HCT116 (cell line): ENCODE measurements around the gene MX2. TPM values are rescaled to one million over a fixed set of nuclear protein-coding genes. Genes with fewer than 3 reads are reported as not detected.

ENCODE experiments used
- ATAC-seq: fragments of 200-7000 bp; cut with Tn5 transposase; 2 replicates; pipeline ENCODE4 v1.9.1; 2020; ENCODE audit warnings: mild to moderate bottlenecking, moderate library complexity
- BruUV-seq: library from RNA; stranded (reverse); fragments of 400-500 nt; replicated peaks from 2 replicates; lab custom pipeline; 2021; lab: Mats Ljungman, UMichigan
- CTCF ChIA-PET: fragments of 300-600 bp; sonication (Branson Sonifier 250); formaldehyde crosslinking; loops from one replicate; lab custom pipeline; 2021; ENCODE audit warnings: antibody characterized with exemption; lab: Charles Lee
- POLR2A ChIA-PET: fragments of 300-600, 350-600 bp; sonication (Branson Sonifier 250); formaldehyde crosslinking; loops from one replicate; lab custom pipeline; 2021; ENCODE audit warnings: antibody characterized with exemption; lab: Charles Lee
- RAD21 ChIA-PET, 2 experiments: fragments of 300-600 bp; sonication (Branson Sonifier 250); formaldehyde crosslinking; loops; one replicate each; lab custom pipeline; 2023; ENCODE audit warnings: low total read pairs in 2 of 2; ENCODE audit not compliant: uncharacterized antibody in 2 of 2, unreplicated experiment in 2 of 2, low non-redundant PET in 1 of 2; lab: Charles Lee
- DNase-seq: peaks from one replicate; pipeline ENCODE4 v3.0.0-alpha.2; 2010; ENCODE audit warnings: low read depth, low spot score
- H2AFZ ChIP-seq: fragments of 200-600 bp; shearing (Covaris generic), sonication (generic); 2 replicates; pipeline ENCODE4 v1.6.1; 2017; ENCODE audit warnings: low read depth, mixed run types, mixed read lengths, antibody characterized with exemption, low read length; ENCODE audit not compliant: poor library complexity, severe bottlenecking
- H3K27ac ChIP-seq: 2 replicates; pipeline ENCODE4 v1.5.1; 2012; ENCODE audit warnings: low read depth, low read length
- H3K27me3 ChIP-seq: fragments of 200-600 bp; sonication (generic); 2 replicates; pipeline ENCODE4 v1.6.1; 2016; ENCODE audit warnings: mixed run types, low read length, mixed read lengths; ENCODE audit not compliant: insufficient read depth
- H3K36me3 ChIP-seq, 2 experiments: fragments of 200-500 bp in 1 of 2; fragments of 200-600 bp in 1 of 2; sonication (Bioruptor generic) in 1 of 2; sonication (generic) in 1 of 2; 2 replicates each; pipeline versions ENCODE4 v1.5.1 to v1.6.1; 2014 to 2016; ENCODE audit warnings: low read length in 2 of 2, inconsistent platforms in 1 of 2, mixed read lengths in 1 of 2, mixed run types in 1 of 2; ENCODE audit not compliant: insufficient read depth in 2 of 2, control insufficient read depth in 1 of 2
- H3K4me1 ChIP-seq, 2 experiments: fragments of 200-600 bp in 1 of 2; sonication (generic) in 1 of 2; 2 replicates each; pipeline versions ENCODE4 v1.5.1 to v1.6.1; 2012 to 2017; ENCODE audit warnings: low read length in 2 of 2, inconsistent platforms in 1 of 2, mild to moderate bottlenecking in 1 of 2, mixed read lengths in 1 of 2, mixed run types in 1 of 2, moderate library complexity in 1 of 2; ENCODE audit not compliant: insufficient read depth in 2 of 2, control insufficient read depth in 1 of 2
- H3K4me2 ChIP-seq: fragments of 200-600 bp; sonication (generic); 2 replicates; pipeline ENCODE4 v1.6.1; 2017; ENCODE audit warnings: mixed run types, low read length, mixed read lengths
- H3K4me3 ChIP-seq, 2 experiments: fragments of 200-600 bp in 1 of 2; sonication (generic) in 1 of 2; replicated peaks in 1 of 2; 2 replicates each; pipeline ENCODE4 v1.5.1; 2011 to 2016; ENCODE audit warnings: low read length in 2 of 2, control low read depth in 1 of 2, low read depth in 1 of 2, mild to moderate bottlenecking in 1 of 2, mixed read lengths in 1 of 2, mixed run types in 1 of 2
- H3K79me2 ChIP-seq: fragments of 200-600 bp; sonication (generic); 2 replicates; pipeline ENCODE4 v1.6.1; 2017; ENCODE audit warnings: mild to moderate bottlenecking, mixed run types, low read length, moderate library complexity, mixed read lengths; ENCODE audit not compliant: insufficient read depth
- H3K9ac ChIP-seq: fragments of 200-600 bp; sonication (generic); 2 replicates; pipeline ENCODE4 v1.6.1; 2016; ENCODE audit warnings: low read length, mixed read lengths
- H3K9me2 ChIP-seq: fragments of 200-600 bp; sonication (generic), shearing (Covaris generic); 2 replicates; pipeline ENCODE4 v1.6.1; 2017; ENCODE audit warnings: mixed run types, mild to moderate bottlenecking, moderate library complexity; ENCODE audit not compliant: insufficient read depth
- H3K9me3 ChIP-seq, 2 experiments: fragments of 200-500 bp in 1 of 2; fragments of 200-600 bp in 1 of 2; sonication (Bioruptor generic) in 1 of 2; sonication (generic) in 1 of 2; 2 replicates each; pipeline ENCODE4 v1.6.1; 2014 to 2017; ENCODE audit warnings: low read length in 2 of 2, mixed read lengths in 2 of 2, inconsistent platforms in 1 of 2, low read depth in 1 of 2, mild to moderate bottlenecking in 1 of 2, mixed run types in 1 of 2, moderate library complexity in 1 of 2; ENCODE audit not compliant: control insufficient read depth in 1 of 2, insufficient read depth in 1 of 2
- H4K20me1 ChIP-seq: fragments of 200-600 bp; sonication (generic), shearing (Covaris generic); 2 replicates; pipeline ENCODE4 v1.6.1; 2017; ENCODE audit warnings: mixed run types, mild to moderate bottlenecking, moderate library complexity; ENCODE audit not compliant: insufficient read depth
- CBX3 ChIP-seq: IDR thresholded peaks from 2 replicates; pipeline ENCODE4 v1.6.1; 2012; ENCODE audit warnings: low read depth
- EGR1 ChIP-seq: IDR thresholded peaks from 2 replicates; pipeline ENCODE4 v1.6.1; 2012; ENCODE audit warnings: low read depth
- ELF1 ChIP-seq: IDR thresholded peaks from 2 replicates; pipeline ENCODE4 v1.6.1; 2012; ENCODE audit warnings: low read depth, borderline replicate concordance
- EZH2 ChIP-seq: fragments of 200-600 bp; sonication (generic); IDR thresholded peaks from 2 replicates; pipeline ENCODE4 v1.6.1; 2017; ENCODE audit warnings: antibody characterized with exemption, mixed run types
- EZH2phosphoT487 ChIP-seq: fragments of 200-600 bp; IDR thresholded peaks from 2 replicates; pipeline ENCODE4 v1.6.1; 2018; ENCODE audit warnings: antibody characterized with exemption, borderline replicate concordance
- POLR2A ChIP-seq: IDR thresholded peaks from 2 replicates; pipeline ENCODE4 v1.7.0; 2011; ENCODE audit warnings: borderline replicate concordance; ENCODE audit not compliant: insufficient read depth, insufficient read length; ENCODE audit errors: extremely low read depth
- POLR2AphosphoS5 ChIP-seq: IDR thresholded peaks from 2 replicates; pipeline ENCODE4 v1.6.1; 2011; ENCODE audit warnings: mild to moderate bottlenecking, low read depth, low read length, moderate library complexity
- RAD21 ChIP-seq: IDR thresholded peaks from 2 replicates; pipeline ENCODE4 v1.6.1; 2012; ENCODE audit warnings: low read depth, mild to moderate bottlenecking
- SIN3A ChIP-seq: IDR thresholded peaks from 2 replicates; pipeline ENCODE4 v1.6.1; 2012; ENCODE audit warnings: low read depth
- TCF7L2 ChIP-seq: IDR thresholded peaks from 2 replicates; pipeline ENCODE4 v1.7.0; 2011; ENCODE audit warnings: borderline replicate concordance, inconsistent platforms; ENCODE audit not compliant: insufficient read depth, insufficient read length; ENCODE audit errors: extremely low read depth
- YY1 ChIP-seq: IDR thresholded peaks from 2 replicates; pipeline ENCODE4 v1.6.1; 2011; ENCODE audit warnings: low read length, low read depth, moderate library complexity, mild to moderate bottlenecking; ENCODE audit not compliant: insufficient replicate concordance; ENCODE audit errors: extremely low read depth
- ZFX ChIP-seq: fragments of 450-650 bp; IDR thresholded peaks from 2 replicates; pipeline ENCODE4 v1.6.1; 2017
- ZNF274 ChIP-seq: fragments of 200-500 bp; sonication (Bioruptor generic); IDR thresholded peaks from 2 replicates; pipeline ENCODE4 v1.6.1; 2014; ENCODE audit warnings: mild to moderate bottlenecking, low read depth, low read length, inconsistent platforms
- intact Hi-C: fragments of 100-400 bp; cut with micrococcal nuclease; formaldehyde crosslinking; loops from 2 replicates; pipeline ENCODE4 v1.10.0; 2022
- total RNA-seq: library from RNA; stranded (reverse); gene quantifications from one replicate; pipeline ENCODE4 v1.2.1, GENCODE V29; 2021; ENCODE audit not compliant: unreplicated experiment
- TF ChIP-seq, protein P1 (sequence below), 3 experiments: fragments of 200-600 bp in 1 of 3; sonication (generic) in 1 of 3; IDR thresholded peaks in 2 of 3; conservative IDR thresholded peaks in 1 of 3; 2 replicates each; pipeline ENCODE4 v1.5.1; 2012 to 2017; ENCODE audit warnings: low read depth in 2 of 3, low read length in 2 of 3, antibody characterized with exemption in 1 of 3, borderline replicate concordance in 1 of 3, control low read depth in 1 of 3, mild to moderate bottlenecking in 1 of 3, mixed read lengths in 1 of 3, mixed run types in 1 of 3, moderate library complexity in 1 of 3; ENCODE audit not compliant: insufficient read depth in 1 of 3
- TF ChIP-seq, protein P2 (sequence below): IDR thresholded peaks from 2 replicates; pipeline ENCODE4 v1.6.1; 2012
- TF ChIP-seq, protein P3 (sequence below): IDR thresholded peaks from 2 replicates; pipeline ENCODE4 v1.6.1; 2011; ENCODE audit warnings: mild to moderate bottlenecking, low read length, moderate library complexity; ENCODE audit not compliant: insufficient replicate concordance; ENCODE audit errors: extremely low read depth
- TF ChIP-seq, protein P4 (sequence below): IDR thresholded peaks from 2 replicates; pipeline ENCODE4 v1.6.1; 2012; ENCODE audit warnings: low read depth
- TF ChIP-seq, protein P5 (sequence below): IDR thresholded peaks from 2 replicates; pipeline ENCODE4 v1.6.1; 2012

MX2 gene
- total RNA-seq, 1 experiment from 2014 or later, result 0.22 TPM

DNA sequence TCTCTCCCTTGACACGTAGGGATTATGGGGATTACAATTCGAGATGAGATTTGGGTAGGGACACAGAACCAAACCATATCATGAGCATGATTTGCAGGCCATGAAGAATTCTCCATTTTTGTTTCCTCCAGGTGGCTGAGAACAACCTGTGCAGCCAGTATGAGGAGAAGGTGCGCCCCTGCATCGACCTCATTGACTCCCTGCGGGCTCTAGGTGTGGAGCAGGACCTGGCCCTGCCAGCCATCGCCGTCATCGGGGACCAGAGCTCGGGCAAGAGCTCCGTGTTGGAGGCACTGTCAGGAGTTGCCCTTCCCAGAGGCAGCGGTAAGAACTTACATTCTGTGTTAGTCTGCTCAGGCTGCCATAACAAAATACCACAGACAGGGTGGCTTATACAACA, 73.9 kb downstream of the MX2 start:
- no TSS peak for BruUV-seq
- POLR2A ChIA-PET, result no interaction called here
- RAD21 ChIA-PET, result no interaction called here

More for the DNA sequence above, 73.9 kb downstream of the MX2 start:
- Histone ChIP-seq H3K4me3 (no peak overlapping the region), H3K27me3 (no peaks in the 10 kb centered on the region), H3K36me3 (no peaks in the 10 kb centered on the region), H2AFZ (no peak overlapping the region), H3K4me1 (no peaks in the 10 kb centered on the region), H3K9me2 (no peaks in the 10 kb centered on the region), H3K27ac (no peak overlapping the region), H3K79me2 (no peaks in the 10 kb centered on the region), H3K9me3 (peaks cover 0 to 9% of the 10 kb centered on the region in 2 experiments; a peak in 2 of 4 replicates), H3K9ac (no peak overlapping the region), H3K4me2 (no peak overlapping the region), H4K20me1 (no peaks in the 10 kb centered on the region)
- no peak for ATAC-seq
- CTCF ChIA-PET, result no interaction called here
- intact Hi-C loops, result no loop called here
- no peak for DNase-seq
- no peak for TF ChIP-seq TCF7L2
- TF ChIP-seq, protein P1, sequence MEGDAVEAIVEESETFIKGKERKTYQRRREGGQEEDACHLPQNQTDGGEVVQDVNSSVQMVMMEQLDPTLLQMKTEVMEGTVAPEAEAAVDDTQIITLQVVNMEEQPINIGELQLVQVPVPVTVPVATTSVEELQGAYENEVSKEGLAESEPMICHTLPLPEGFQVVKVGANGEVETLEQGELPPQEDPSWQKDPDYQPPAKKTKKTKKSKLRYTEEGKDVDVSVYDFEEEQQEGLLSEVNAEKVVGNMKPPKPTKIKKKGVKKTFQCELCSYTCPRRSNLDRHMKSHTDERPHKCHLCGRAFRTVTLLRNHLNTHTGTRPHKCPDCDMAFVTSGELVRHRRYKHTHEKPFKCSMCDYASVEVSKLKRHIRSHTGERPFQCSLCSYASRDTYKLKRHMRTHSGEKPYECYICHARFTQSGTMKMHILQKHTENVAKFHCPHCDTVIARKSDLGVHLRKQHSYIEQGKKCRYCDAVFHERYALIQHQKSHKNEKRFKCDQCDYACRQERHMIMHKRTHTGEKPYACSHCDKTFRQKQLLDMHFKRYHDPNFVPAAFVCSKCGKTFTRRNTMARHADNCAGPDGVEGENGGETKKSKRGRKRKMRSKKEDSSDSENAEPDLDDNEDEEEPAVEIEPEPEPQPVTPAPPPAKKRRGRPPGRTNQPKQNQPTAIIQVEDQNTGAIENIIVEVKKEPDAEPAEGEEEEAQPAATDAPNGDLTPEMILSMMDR (IDR thresholded peaks at IDR 0.05 in 2 of 3, conservative IDR thresholded peaks at IDR 0.05 in 1 of 3; ENCODE audit: borderline replicate concordance in 1 of 3, insufficient read depth in 1 of 3, low read depth in 2 of 3, low read length in 2 of 3), result no peak
- TF ChIP-seq, protein P2, sequence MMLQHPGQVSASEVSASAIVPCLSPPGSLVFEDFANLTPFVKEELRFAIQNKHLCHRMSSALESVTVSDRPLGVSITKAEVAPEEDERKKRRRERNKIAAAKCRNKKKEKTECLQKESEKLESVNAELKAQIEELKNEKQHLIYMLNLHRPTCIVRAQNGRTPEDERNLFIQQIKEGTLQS, result no peak
- no peak for TF ChIP-seq ZFX
- TF ChIP-seq ELF1, result no peak
- no peak for TF ChIP-seq EZH2
- no peak for TF ChIP-seq POLR2A
- TF ChIP-seq, protein P3, sequence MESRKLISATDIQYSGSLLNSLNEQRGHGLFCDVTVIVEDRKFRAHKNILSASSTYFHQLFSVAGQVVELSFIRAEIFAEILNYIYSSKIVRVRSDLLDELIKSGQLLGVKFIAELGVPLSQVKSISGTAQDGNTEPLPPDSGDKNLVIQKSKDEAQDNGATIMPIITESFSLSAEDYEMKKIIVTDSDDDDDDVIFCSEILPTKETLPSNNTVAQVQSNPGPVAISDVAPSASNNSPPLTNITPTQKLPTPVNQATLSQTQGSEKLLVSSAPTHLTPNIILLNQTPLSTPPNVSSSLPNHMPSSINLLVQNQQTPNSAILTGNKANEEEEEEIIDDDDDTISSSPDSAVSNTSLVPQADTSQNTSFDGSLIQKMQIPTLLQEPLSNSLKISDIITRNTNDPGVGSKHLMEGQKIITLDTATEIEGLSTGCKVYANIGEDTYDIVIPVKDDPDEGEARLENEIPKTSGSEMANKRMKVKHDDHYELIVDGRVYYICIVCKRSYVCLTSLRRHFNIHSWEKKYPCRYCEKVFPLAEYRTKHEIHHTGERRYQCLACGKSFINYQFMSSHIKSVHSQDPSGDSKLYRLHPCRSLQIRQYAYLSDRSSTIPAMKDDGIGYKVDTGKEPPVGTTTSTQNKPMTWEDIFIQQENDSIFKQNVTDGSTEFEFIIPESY, result no peak
- TF ChIP-seq EZH2phosphoT487, result no peak
- TF ChIP-seq YY1, result no peak
- no peak for TF ChIP-seq RAD21
- TF ChIP-seq, protein P4, sequence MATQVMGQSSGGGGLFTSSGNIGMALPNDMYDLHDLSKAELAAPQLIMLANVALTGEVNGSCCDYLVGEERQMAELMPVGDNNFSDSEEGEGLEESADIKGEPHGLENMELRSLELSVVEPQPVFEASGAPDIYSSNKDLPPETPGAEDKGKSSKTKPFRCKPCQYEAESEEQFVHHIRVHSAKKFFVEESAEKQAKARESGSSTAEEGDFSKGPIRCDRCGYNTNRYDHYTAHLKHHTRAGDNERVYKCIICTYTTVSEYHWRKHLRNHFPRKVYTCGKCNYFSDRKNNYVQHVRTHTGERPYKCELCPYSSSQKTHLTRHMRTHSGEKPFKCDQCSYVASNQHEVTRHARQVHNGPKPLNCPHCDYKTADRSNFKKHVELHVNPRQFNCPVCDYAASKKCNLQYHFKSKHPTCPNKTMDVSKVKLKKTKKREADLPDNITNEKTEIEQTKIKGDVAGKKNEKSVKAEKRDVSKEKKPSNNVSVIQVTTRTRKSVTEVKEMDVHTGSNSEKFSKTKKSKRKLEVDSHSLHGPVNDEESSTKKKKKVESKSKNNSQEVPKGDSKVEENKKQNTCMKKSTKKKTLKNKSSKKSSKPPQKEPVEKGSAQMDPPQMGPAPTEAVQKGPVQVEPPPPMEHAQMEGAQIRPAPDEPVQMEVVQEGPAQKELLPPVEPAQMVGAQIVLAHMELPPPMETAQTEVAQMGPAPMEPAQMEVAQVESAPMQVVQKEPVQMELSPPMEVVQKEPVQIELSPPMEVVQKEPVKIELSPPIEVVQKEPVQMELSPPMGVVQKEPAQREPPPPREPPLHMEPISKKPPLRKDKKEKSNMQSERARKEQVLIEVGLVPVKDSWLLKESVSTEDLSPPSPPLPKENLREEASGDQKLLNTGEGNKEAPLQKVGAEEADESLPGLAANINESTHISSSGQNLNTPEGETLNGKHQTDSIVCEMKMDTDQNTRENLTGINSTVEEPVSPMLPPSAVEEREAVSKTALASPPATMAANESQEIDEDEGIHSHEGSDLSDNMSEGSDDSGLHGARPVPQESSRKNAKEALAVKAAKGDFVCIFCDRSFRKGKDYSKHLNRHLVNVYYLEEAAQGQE, result no peak
- TF ChIP-seq, protein P5, sequence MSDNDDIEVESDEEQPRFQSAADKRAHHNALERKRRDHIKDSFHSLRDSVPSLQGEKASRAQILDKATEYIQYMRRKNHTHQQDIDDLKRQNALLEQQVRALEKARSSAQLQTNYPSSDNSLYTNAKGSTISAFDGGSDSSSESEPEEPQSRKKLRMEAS, result no peak
- TF ChIP-seq CBX3, result no peak
- TF ChIP-seq ZNF274, result no peak
- TF ChIP-seq POLR2AphosphoS5, result no peak
- TF ChIP-seq EGR1, result no peak
- no peak for TF ChIP-seq SIN3A
